Ishikawa (cell line): ENCODE measurements around the gene GRIK1.

Experiments
- CEBPB ChIP-seq: IDR thresholded peaks from 2 replicates; pipeline ENCODE4 v1.6.1; 2012
- RAD21 ChIP-seq: IDR thresholded peaks from 2 replicates; pipeline ENCODE4 v1.6.1; 2012; ENCODE audit warnings: low read depth

- TF ChIP-seq RAD21 (no peak), CEBPB (no peak)
Observed at GRCh38 chr21:29540289-29540688, 399.5 kb downstream of the GRIK1 start.
